ENCODE measurements around the gene C19orf67.
A peak's percentile ranks its signal among the peaks of the same experiment; 100 is the strongest.

Gene C19orf67

GRCh38 chr19:14073261-14073924 lies 12.2 kb downstream of the C19orf67 start:
- peak; percentile 87 for DNase-seq (ENCODE audit: low read depth)
- peak overlapping the region; percentile 85 for H3K4me3 ChIP-seq (ENCODE audit: low read length)
- TF ChIP-seq CTCF (IDR thresholded peaks at IDR 0.05; ENCODE audit: insufficient read depth, low read depth, low read length, missing control alignments): no peak

GRCh38 chr19:14072535-14073260 lies 12.9 kb downstream of the C19orf67 start, which contains the start of gene MISP3:
TSS of gene MISP3 (plus strand) at chr19:14072786. CDS start at chr19:14073310, 524 bp downstream.
- DNase-seq (ENCODE audit: low read depth): no peak
- peak within 1 kb of the TSS; percentile 85 for H3K4me3 ChIP-seq (ENCODE audit: low read length)
- TF ChIP-seq CTCF (IDR thresholded peaks at IDR 0.05; ENCODE audit: insufficient read depth, low read depth, low read length, missing control alignments): no peak

GRCh38 chr19:14070268-14071050 lies 15.1 kb downstream of the C19orf67 start:
- no peak for DNase-seq (ENCODE audit: low read depth)
- no peak for TF ChIP-seq CTCF (IDR thresholded peaks at IDR 0.05; ENCODE audit: insufficient read depth, low read depth, low read length, missing control alignments)
- H3K4me3 ChIP-seq (ENCODE audit: low read length): no peak overlapping the region

GRCh38 chr19:14066134-14066533 lies 19.4 kb downstream of the C19orf67 start:
- no peak overlapping the region for H3K4me3 ChIP-seq (ENCODE audit: low read length)
- no peak for DNase-seq (ENCODE audit: low read depth)
- no peak for TF ChIP-seq CTCF (IDR thresholded peaks at IDR 0.05; ENCODE audit: insufficient read depth, low read depth, low read length, missing control alignments)

- no peak for DNase-seq (ENCODE audit: low read depth)
- H3K4me3 ChIP-seq (ENCODE audit: low read length): no peak overlapping the region
- no peak for TF ChIP-seq CTCF (IDR thresholded peaks at IDR 0.05; ENCODE audit: insufficient read depth, low read depth, low read length, missing control alignments)
These were observed 22.5 kb downstream of the C19orf67 start for GRCh38 chr19:14063105-14063504.

GRCh38 chr19:14062558-14062855 lies 23.1 kb downstream of the C19orf67 start:
- DNase-seq (ENCODE audit: low read depth): no peak
- H3K4me3 ChIP-seq (ENCODE audit: low read length): no peak overlapping the region
- TF ChIP-seq CTCF (IDR thresholded peaks at IDR 0.05; ENCODE audit: insufficient read depth, low read depth, low read length, missing control alignments): no peak
